ENCODE measurements around the gene ADA. TPM values are rescaled to one million over a fixed set of nuclear protein-coding genes. Genes with fewer than 3 reads are reported as not detected.

ADA gene
- total RNA-seq, result 4.4 and 11.1 TPM in 2 replicates

DNA sequence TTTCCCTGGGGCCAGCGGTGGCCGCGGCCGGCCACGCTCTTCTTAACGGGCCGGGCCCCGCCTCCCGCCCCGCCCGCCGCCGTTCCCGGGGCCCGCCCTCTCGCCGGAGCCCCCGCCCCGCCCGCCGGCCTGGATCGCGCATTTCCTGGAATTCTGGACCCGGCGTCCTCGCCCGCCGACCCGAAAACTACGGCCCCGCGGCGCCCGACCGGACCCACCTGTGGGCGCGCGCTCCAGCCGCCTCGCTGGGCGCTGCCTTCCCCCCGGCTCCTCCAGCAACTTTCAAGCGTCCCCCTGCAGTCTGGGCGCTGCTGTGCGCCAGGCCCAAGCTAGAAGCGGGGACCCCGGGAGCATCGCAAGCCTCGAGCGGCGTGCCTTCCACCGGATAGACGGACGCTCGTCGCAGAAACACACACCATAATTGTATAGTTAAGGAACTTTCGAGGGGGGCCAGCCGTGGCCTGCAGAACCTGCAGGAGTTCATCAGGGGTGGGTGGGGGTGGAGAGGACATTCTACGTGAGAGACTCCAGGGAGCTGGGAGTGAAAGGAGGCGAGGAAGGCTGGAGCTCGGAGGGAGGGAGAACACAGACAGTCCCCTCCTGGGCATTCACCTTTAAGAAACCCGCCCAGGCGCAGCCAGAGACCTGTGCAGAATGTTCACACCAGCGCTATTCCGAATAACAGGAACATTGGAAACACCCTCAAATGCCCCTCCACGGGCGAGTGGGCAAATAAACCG is at the start of gene ADA:
TSS of gene ADA (minus strand) at position 16 of the 740 bp plus-strand sequence. CDS start 92 bp downstream, outside the sequence.

GRCh38 chr20:44582311-44583025 is 69.0 kb downstream of the ADA start, which contains the start of gene PKIG:
PKIG (plus strand) TSS chr20:44582579; CDS start chr20:44614557, 31,978 bp downstream.

Other genes starting within 250 kb of the ADA start
- 15.3 and 20.6 TPM in 2 replicates for gene TTPAL, start 175.8 kb downstream of the ADA start, total RNA-seq
- 88.6 and 124 TPM in 2 replicates for gene SERINC3, start 129.6 kb downstream of the ADA start, total RNA-seq
- gene PKIG, start 69.1 kb downstream of the ADA start, total RNA-seq, result 102 and 146 TPM in 2 replicates
- gene CCN5, start 63.7 kb upstream of the ADA start, total RNA-seq, result 1.5 and 10.6 TPM in 2 replicates
- gene KCNK15, start 94.2 kb upstream of the ADA start, total RNA-seq, result 0.22 and 1.6 TPM in 2 replicates
- gene RIMS4, start 158.8 kb upstream of the ADA start, total RNA-seq, result 0.12 TPM in 1 of 2 replicates, not detected in the other
- 89.1 and 103 TPM in 2 replicates for gene YWHAB, start 234.0 kb upstream of the ADA start, total RNA-seq

Data from uterine smooth muscle cell (primary cell).